Endothelial cell of umbilical vein (primary cell): ENCODE measurements around the gene LRP11. TPM values are rescaled to one million over a fixed set of nuclear protein-coding genes. Genes with fewer than 3 reads are reported as not detected.

Source experiments
- BruUV-seq: library from RNA; stranded (reverse); fragments of 400-500 nt; replicated peaks from 2 replicates; lab custom pipeline; 2021; lab: Mats Ljungman, UMichigan
- CTCF ChIA-PET: fragments of 300-600, 350-600 bp; sonication (Branson Sonifier 250); formaldehyde crosslinking; loops from one replicate; lab custom pipeline; 2021; ENCODE audit warnings: antibody characterized with exemption, inconsistent platforms; lab: Charles Lee
- POLR2A ChIA-PET: fragments of 300-600, 350-600 bp; sonication (Branson Sonifier 250); formaldehyde crosslinking; loops from one replicate; lab custom pipeline; 2021; ENCODE audit warnings: antibody characterized with exemption, inconsistent platforms; lab: Charles Lee
- DNase-seq: peaks from one replicate; pipeline ENCODE4 v3.0.0-alpha.2; 2011; ENCODE audit warnings: low read depth, low spot score
- FAIRE-seq: peaks from 2 replicates; lab custom pipeline; 2011; peaks lifted over from hg19 to GRCh38; lab: Jason Lieb, UNC
- H2AFZ ChIP-seq: 2 replicates; pipeline ENCODE4 v1.6.0; 2012; ENCODE audit warnings: low read depth, low read length, control low read depth, inconsistent platforms
- H3K27ac ChIP-seq: 2 replicates; pipeline ENCODE4 v1.5.1; 2011; ENCODE audit warnings: low read depth, mild to moderate bottlenecking, control low read depth, low read length, moderate library complexity; ENCODE audit not compliant: insufficient read depth
- H3K27me3 ChIP-seq, 2 experiments: 2 replicates each; pipeline versions ENCODE4 v1.6.0 to v1.6.1; 2011; ENCODE audit warnings: low read length in 2 of 2, mixed read lengths in 1 of 2; ENCODE audit not compliant: control insufficient read depth in 2 of 2, insufficient read depth in 2 of 2
- H3K36me3 ChIP-seq, 2 experiments: 2 replicates in 1 of 2; 3 replicates in 1 of 2; pipeline ENCODE4 v1.5.1; 2011; ENCODE audit warnings: low read length in 2 of 2, mild to moderate bottlenecking in 1 of 2, moderate library complexity in 1 of 2; ENCODE audit not compliant: control insufficient read depth in 2 of 2, insufficient read depth in 2 of 2; ENCODE audit errors: extremely low read depth in 1 of 2
- H3K4me1 ChIP-seq: 3 replicates; pipeline ENCODE4 v1.5.1; 2011; ENCODE audit warnings: mild to moderate bottlenecking, low read length; ENCODE audit not compliant: control insufficient read depth, insufficient read depth; ENCODE audit errors: extremely low read depth
- H3K4me2 ChIP-seq: 2 replicates; pipeline ENCODE4 v1.6.1; 2011; ENCODE audit warnings: low read length, control low read depth, mixed read lengths; ENCODE audit not compliant: insufficient read depth
- H3K4me3 ChIP-seq, 3 experiments: fragments of 200-600 bp in 1 of 3; sonication (generic), shearing (Covaris generic) in 1 of 3; replicated peaks in 1 of 3; 2 replicates each; pipeline ENCODE4 v1.5.1; 2011 to 2016; ENCODE audit warnings: control low read depth in 3 of 3, low read length in 3 of 3, mild to moderate bottlenecking in 2 of 3, inconsistent platforms in 1 of 3, low read depth in 1 of 3, moderate library complexity in 1 of 3; ENCODE audit not compliant: insufficient read depth in 1 of 3
- H3K79me2 ChIP-seq: 2 replicates; pipeline ENCODE4 v1.6.0; 2012; ENCODE audit warnings: low read length, inconsistent platforms; ENCODE audit not compliant: control insufficient read depth, insufficient read depth
- H3K9ac ChIP-seq: replicated peaks from 2 replicates; pipeline ENCODE3; 2011; ENCODE audit warnings: low read length, control low read depth; ENCODE audit not compliant: insufficient read depth; ENCODE audit errors: extremely low read depth
- H3K9me1 ChIP-seq: replicated peaks from 3 replicates; pipeline ENCODE4 v1.6.0; 2011; ENCODE audit warnings: mild to moderate bottlenecking, low read length; ENCODE audit not compliant: control insufficient read depth, insufficient read depth; ENCODE audit errors: extremely low read depth
- H3K9me3 ChIP-seq: replicated peaks from 2 replicates; pipeline ENCODE4 v1.5.1; 2012; ENCODE audit warnings: low read length, inconsistent platforms; ENCODE audit not compliant: control insufficient read depth, insufficient read depth
- H4K20me1 ChIP-seq: replicated peaks from 2 replicates; pipeline ENCODE3; 2011; ENCODE audit warnings: mild to moderate bottlenecking, low read length; ENCODE audit not compliant: control insufficient read depth, insufficient read depth; ENCODE audit errors: extremely low read depth
- EZH2 ChIP-seq: IDR thresholded peaks from 2 replicates; pipeline ENCODE4 v1.6.1; 2012; ENCODE audit warnings: borderline replicate concordance, low read depth, mild to moderate bottlenecking, moderate library complexity, low read length, inconsistent platforms; ENCODE audit not compliant: severe bottlenecking
- FOS ChIP-seq: IDR thresholded peaks from 2 replicates; pipeline ENCODE4 v1.6.1; 2011; ENCODE audit warnings: mild to moderate bottlenecking, low read length, moderate library complexity, borderline replicate concordance; ENCODE audit not compliant: insufficient read depth
- GATA2 ChIP-seq: IDR thresholded peaks from 2 replicates; pipeline ENCODE4 v1.7.0; 2011; ENCODE audit warnings: low read depth, mild to moderate bottlenecking, moderate library complexity, mixed read lengths, low read length; ENCODE audit not compliant: insufficient read length, insufficient read depth
- JUN ChIP-seq: IDR thresholded peaks from 2 replicates; pipeline ENCODE4 v1.6.1; 2011; ENCODE audit warnings: borderline replicate concordance, low read depth; ENCODE audit not compliant: insufficient read length, insufficient read depth
- MYC ChIP-seq: IDR thresholded peaks from one replicate; pipeline ENCODE4 v1.6.1; 2011; ENCODE audit warnings: mild to moderate bottlenecking, low read depth, low read length
- POLR2A ChIP-seq: IDR thresholded peaks from 2 replicates; pipeline ENCODE4 v1.6.1; 2012; ENCODE audit warnings: low read depth, mild to moderate bottlenecking, control low read depth, low read length
- POLR2AphosphoS5 ChIP-seq: IDR thresholded peaks from 2 replicates; pipeline ENCODE4 v1.6.1; 2012; ENCODE audit warnings: low read depth, mild to moderate bottlenecking, control low read depth, low read length, moderate library complexity; ENCODE audit not compliant: insufficient read depth
- dilution Hi-C: fragments of 300-500 bp; cut with MboI; formaldehyde crosslinking; loops from one replicate; pipeline ENCODE4 v1.15.0; 2019; ENCODE audit warnings: low sequenced_read_pairs; ENCODE audit not compliant: extremely low pct_ligation_motif_present
- intact Hi-C: fragments of 100-400 bp; cut with micrococcal nuclease; formaldehyde crosslinking; loops from one replicate; pipeline ENCODE4 v1.10.0; 2022
- polyA plus RNA-seq, 4 experiments: library from polyadenylated mRNA; depleted of rRNA in 3 of 4; stranded (reverse) in 3 of 4; unstranded in 1 of 4; fragments of >200 nt; gene quantifications; 2 replicates each; pipeline versions ENCODE4 v1.2.1 to v1.2.3, GENCODE V29; 2011 to 2012; ENCODE audit warnings: missing spikeins in 1 of 4
- total RNA-seq: library from RNA; stranded (reverse); gene quantifications from 2 replicates; pipeline ENCODE4 v1.2.3, GENCODE V29; 2021
- TF ChIP-seq, protein P1 (sequence below): IDR thresholded peaks from 2 replicates; pipeline ENCODE4 v1.6.1; 2011; ENCODE audit not compliant: insufficient read depth, insufficient read length
- TF ChIP-seq, protein P2 (sequence below), 2 donors: IDR thresholded peaks; 1 replicate in 1 of 2; 2 replicates in 1 of 2; pipeline ENCODE4 v1.5.1; 2011; ENCODE audit warnings: low read length in 2 of 2, mild to moderate bottlenecking in 2 of 2, moderate library complexity in 2 of 2, control low read depth in 1 of 2, inconsistent platforms in 1 of 2, low read depth in 1 of 2; ENCODE audit not compliant: insufficient read depth in 1 of 2; ENCODE audit errors: extremely low read depth in 1 of 2

The LRP11 gene
- total and polyA plus RNA-seq, 2 donors (not counting 3 experiments of a cell fraction or from before 2014, with no cell fraction given): 23.1 to 59.1 TPM

DNA sequence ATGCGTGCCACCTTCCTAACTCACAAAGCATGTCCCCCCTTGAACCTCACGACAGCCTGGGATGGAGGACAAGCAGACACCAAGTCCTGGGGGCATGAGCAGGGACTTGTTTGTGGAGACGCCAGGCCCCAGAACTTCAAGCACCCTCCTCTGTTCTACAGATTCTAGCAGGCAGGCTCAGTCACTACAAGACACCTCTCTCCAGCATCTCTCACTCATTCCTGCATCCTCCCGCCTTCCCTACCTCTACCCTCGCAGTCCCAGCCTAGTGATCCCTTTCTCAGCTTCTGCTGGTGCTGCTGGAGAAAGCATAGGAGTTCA is 3.7 kb downstream of the LRP11 start:
- no peaks in the 10 kb centered on the region for H3K27me3 ChIP-seq
- no peak for TF ChIP-seq POLR2A
- TF ChIP-seq JUN: no peak
- no peak for TF ChIP-seq GATA2
- TF ChIP-seq, protein P1, sequence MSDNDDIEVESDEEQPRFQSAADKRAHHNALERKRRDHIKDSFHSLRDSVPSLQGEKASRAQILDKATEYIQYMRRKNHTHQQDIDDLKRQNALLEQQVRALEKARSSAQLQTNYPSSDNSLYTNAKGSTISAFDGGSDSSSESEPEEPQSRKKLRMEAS: no peak
- no peak for TF ChIP-seq EZH2
- TF ChIP-seq MYC: no peak
- TF ChIP-seq POLR2AphosphoS5: no peak
- TF ChIP-seq FOS: no peak
- TF ChIP-seq, protein P2, sequence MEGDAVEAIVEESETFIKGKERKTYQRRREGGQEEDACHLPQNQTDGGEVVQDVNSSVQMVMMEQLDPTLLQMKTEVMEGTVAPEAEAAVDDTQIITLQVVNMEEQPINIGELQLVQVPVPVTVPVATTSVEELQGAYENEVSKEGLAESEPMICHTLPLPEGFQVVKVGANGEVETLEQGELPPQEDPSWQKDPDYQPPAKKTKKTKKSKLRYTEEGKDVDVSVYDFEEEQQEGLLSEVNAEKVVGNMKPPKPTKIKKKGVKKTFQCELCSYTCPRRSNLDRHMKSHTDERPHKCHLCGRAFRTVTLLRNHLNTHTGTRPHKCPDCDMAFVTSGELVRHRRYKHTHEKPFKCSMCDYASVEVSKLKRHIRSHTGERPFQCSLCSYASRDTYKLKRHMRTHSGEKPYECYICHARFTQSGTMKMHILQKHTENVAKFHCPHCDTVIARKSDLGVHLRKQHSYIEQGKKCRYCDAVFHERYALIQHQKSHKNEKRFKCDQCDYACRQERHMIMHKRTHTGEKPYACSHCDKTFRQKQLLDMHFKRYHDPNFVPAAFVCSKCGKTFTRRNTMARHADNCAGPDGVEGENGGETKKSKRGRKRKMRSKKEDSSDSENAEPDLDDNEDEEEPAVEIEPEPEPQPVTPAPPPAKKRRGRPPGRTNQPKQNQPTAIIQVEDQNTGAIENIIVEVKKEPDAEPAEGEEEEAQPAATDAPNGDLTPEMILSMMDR (IDR thresholded peaks at IDR 0.05; ENCODE audit: extremely low read depth in 1 of 2, insufficient read depth in 1 of 2, low read depth in 1 of 2, low read length in 2 of 2): no peak
- no peak overlapping the region for H3K27ac ChIP-seq
- peaks cover 61% of the 10 kb centered on the region for H3K4me1 ChIP-seq
- H3K4me2 ChIP-seq: no peak overlapping the region
- H3K4me3 ChIP-seq: no peak overlapping the region
- no peak overlapping the region for H3K9ac ChIP-seq
- CTCF ChIA-PET: interaction anchor here (3.2 kb wide), 1 partner anchor 20 kb away, joined by 10 read pairs; no protein-coding TSS in a partner anchor
- H3K36me3 ChIP-seq: no peaks in the 10 kb centered on the region
- H3K79me2 ChIP-seq: peaks cover 40% of the 10 kb centered on the region
- no peaks in the 10 kb centered on the region for H3K9me1 ChIP-seq
- no peaks in the 10 kb centered on the region for H4K20me1 ChIP-seq
- H2AFZ ChIP-seq: no peak overlapping the region
- DNase-seq (no peak), FAIRE-seq (no peak)
- dilution Hi-C loops (no loop called here), intact Hi-C loops (no loop called here)
- H3K9me3 ChIP-seq: no peaks in the 10 kb centered on the region
- POLR2A ChIA-PET: no interaction called here
- no TSS peak for BruUV-seq
